ENCODE data around the gene KCNMA1.

The KCNMA1 gene

GRCh38 chr10:77236029-77236428 lies 401.6 kb downstream of the KCNMA1 start:
- no peak for DNase-seq (ENCODE audit: low read depth)

- DNase-seq (ENCODE audit: low read depth) = no peak
These were observed 403.0 kb downstream of the KCNMA1 start for GRCh38 chr10:77234599-77234998.

DNA sequence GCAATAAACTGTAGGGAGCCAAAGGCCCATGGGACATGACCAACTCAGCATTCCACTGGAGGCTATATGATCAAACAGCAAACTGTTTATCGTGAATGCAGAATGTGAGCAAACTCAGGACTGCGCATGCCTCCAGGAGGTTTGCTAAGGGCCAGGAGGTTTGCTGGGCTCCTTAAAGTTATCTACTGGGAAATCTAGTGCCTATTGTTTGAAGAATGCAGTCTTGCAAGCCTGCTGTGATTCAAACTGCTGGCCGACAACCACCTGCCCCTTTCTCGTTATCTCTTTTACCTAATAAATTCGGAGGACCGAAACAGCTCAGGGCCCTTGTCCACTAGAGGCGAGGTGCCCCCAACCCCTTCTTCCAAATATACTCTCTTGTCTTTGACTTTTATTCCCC lies 404.1 kb downstream of the KCNMA1 start:
- DNase-seq (ENCODE audit: low read depth) = no peak

GRCh38 chr10:77231884-77232610 lies 405.6 kb downstream of the KCNMA1 start:
- no peak for DNase-seq (ENCODE audit: low read depth)

DNA sequence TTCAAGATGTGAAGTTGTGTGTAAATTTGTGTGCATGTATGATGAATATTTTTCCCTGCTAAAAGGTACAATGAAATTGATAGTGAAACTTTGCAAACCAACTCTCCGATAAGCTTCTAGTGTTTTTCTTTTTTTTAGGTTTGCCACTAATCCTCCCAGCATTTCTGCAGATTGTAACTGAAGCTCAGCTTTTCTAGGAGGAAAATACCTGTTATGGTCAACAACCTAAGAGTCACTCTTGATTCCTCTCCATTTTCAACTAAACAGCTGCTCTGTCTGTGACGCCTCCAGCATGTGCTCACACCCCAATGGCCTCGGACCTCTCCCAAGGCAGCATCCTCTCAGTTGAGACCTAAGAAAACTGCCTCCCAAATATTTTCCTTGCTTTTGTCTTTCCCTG lies 406.2 kb downstream of the KCNMA1 start:
- no peak for DNase-seq (ENCODE audit: low read depth)

DNA sequence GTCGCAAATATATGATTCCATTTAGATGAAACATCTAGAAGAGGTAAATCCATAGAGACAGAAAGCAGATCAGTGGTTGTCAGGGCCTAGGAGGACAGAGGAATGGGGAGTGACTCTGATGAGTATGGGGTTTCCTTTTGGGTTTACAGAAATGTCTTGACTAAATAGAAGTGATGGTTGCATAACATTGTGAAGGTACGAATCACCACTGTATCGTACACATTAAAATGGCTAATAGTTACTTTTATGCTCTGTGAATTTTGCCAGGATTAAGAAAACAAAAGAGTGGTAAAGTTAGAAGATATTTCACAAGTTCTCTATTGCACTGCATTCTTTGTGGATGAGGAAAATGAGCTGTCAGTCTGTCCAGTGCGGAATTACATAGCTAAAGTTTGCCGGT lies 407.4 kb downstream of the KCNMA1 start:
- DNase-seq (ENCODE audit: low read depth) = peak; percentile 51

DNA sequence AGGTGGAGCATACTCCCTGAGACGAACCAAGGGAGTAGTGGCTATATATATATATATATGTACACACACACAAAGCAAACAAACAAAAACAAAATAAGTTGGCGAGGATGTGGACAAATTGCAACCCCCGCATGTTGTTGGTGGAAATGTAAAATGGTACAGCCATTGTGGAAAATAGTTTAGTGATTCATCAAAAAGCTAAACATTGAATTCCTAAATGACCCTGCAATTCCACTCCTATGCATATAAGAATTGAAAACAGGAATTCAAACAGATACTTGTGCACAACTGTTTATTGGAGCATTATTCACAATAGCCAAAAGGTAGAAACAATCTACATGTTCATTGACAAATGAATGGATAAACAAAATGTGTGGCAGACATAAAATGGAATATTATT lies 407.9 kb downstream of the KCNMA1 start:
- no peak for DNase-seq (ENCODE audit: low read depth)

DNA sequence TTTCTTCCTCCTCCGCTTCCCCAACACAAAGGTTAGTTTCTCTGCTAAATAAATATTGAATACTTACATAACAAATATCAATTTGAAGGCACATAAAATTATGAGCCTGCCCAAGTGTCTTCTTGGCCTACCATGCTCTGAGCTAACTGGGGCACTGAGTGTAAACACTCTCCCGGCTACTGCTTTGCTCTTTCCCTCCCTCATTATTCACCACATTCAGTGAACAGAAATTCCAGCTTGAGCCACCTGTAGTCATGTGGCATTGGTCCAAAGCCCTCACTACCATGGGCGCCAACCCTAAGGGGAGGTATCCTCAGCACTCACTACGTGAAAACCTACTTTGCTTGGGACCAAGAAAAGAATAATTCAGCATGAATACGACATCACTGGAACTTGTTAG lies 409.0 kb downstream of the KCNMA1 start:
- no peak for DNase-seq (ENCODE audit: low read depth)

DNA sequence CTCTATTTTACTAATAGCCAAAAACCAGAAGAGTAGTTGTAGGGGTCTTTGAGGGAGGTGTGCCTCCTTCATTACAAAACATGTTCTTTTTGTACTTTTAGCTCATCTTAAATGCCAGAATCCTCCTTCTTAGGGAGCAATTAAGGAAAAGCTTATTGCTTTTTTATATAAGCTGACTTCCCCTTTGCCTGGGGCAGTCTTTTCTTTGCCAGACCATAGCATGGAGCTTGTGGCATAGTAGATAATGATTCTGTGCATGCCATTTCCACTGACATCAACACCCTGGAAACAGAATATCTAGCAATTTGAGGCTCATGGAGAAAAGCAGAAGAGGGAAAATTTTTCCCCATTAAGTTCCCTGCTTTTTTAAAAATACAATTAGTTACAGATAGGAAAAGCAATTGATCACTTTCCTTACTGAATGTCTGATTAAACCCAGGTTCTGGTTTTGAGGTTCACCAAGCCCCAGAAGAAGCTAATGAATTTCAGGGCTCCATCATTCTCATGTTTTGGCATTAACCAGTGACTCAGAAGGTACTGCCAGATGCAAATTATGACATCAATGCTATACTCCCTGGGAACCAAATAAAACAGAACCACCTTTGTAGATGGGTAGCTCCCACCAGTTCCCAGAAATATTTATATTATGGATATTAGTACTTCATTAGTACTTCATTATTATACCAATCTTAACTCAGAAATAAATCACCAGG lies 410.6 kb downstream of the KCNMA1 start:
- DNase-seq (ENCODE audit: low read depth) = no peak

GRCh38 chr10:77226452-77226851 lies 411.2 kb downstream of the KCNMA1 start:
- DNase-seq (ENCODE audit: low read depth) = no peak

DNA sequence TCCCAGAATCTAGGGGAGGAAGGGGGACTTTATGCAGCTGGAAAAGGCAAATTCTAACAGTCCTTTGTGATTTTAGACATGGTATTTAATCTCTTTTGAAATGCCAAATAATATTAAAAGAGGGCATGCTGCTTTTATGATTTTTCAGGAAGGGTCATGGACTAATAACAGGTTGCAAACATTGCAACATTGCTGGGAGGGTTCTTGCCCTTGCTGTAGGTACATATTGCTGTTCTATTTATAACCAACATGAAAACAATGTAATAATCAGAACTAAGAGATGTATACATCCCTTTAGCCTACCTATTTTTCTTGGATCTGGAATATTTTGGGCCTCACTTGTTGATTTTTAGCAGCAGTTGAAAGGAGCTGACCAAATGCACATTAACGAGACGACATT lies 411.6 kb downstream of the KCNMA1 start:
- no peak for DNase-seq (ENCODE audit: low read depth)

GRCh38 chr10:77223526-77224460 lies 413.8 kb downstream of the KCNMA1 start:
- no peak for DNase-seq (ENCODE audit: low read depth)

- no peak for DNase-seq (ENCODE audit: low read depth)
These were observed 417.5 kb downstream of the KCNMA1 start for GRCh38 chr10:77220150-77220549.

DNA sequence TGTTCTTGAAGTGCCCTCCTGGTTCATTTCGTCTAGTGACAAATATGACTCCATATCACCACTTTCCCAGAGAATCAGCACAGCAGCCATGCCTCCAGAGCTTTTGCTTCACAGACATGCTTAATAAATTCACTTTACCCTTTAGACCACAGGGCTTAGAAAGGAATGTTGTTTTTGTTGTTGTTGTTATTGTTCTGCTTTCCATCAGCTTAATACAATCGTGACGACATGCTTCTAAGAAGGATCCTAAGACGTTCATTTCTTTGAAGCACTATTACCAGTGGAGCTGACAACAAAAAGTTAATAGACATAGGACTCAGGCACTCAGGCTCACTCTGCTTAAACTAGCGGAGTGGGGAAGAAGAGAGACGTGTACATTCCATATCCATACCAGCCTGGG lies 418.6 kb downstream of the KCNMA1 start:
- no peak for DNase-seq (ENCODE audit: low read depth)

- DNase-seq (ENCODE audit: low read depth) = no peak
These were observed 422.8 kb downstream of the KCNMA1 start for GRCh38 chr10:77214799-77215198.

DNA sequence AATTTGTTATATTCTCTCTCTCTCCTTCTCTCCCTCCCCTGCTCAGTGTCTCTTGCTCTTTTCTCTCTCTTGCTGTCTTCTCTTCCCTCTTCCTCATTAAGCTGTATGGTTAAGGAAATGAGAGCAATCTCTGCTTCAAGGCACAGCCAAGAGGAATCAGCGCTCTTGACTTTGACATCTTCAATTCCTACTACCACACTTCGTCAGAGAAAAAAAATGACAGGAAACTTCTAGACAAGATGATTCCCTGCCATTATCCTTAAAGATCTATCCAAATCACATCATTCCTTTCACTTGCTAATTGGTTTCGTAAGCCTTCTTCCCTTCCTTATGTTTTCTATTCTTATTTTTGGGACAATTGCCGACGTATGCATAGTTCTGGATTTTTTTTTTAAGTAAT lies 425.0 kb downstream of the KCNMA1 start:
- DNase-seq (ENCODE audit: low read depth) = no peak

DNA sequence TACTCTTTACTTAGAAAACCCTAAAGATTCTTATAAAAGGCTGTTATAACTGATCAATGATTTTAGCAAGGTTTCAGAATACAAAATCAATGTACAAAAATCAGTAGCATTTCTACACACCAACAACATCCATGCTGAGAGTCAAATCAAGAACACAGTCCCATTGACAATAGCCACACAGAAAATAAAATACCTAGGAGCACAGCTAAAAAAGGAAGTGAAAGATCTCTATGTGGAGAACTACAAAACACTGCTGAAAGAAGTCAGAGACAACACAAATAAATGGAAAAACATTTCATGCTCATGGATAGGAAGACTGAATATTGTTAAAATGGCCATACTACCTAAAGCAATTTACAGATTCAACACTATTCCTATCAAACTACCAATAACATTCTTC lies 427.0 kb downstream of the KCNMA1 start:
- DNase-seq (ENCODE audit: low read depth) = no peak

GRCh38 chr10:77208684-77209256 lies 428.8 kb downstream of the KCNMA1 start:
- DNase-seq (ENCODE audit: low read depth) = no peak

DNA sequence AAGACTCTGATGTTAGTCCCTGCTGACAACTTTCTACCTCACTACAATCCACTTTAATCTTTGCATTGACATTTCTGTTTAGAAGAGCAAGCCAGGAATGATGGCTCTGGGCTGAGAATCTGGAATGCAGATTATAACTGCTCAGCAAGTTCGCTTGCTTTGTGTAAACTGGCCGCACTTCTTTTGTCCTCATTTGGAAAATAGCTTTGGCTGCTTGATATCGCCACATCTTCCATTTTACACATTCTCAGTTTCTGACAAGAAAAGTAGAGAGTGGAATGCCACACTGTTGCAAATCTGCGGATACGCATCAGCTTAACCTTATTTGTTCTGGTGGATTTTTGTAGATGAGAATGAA lies 429.8 kb downstream of the KCNMA1 start:
- DNase-seq (ENCODE audit: low read depth) = no peak

DNA sequence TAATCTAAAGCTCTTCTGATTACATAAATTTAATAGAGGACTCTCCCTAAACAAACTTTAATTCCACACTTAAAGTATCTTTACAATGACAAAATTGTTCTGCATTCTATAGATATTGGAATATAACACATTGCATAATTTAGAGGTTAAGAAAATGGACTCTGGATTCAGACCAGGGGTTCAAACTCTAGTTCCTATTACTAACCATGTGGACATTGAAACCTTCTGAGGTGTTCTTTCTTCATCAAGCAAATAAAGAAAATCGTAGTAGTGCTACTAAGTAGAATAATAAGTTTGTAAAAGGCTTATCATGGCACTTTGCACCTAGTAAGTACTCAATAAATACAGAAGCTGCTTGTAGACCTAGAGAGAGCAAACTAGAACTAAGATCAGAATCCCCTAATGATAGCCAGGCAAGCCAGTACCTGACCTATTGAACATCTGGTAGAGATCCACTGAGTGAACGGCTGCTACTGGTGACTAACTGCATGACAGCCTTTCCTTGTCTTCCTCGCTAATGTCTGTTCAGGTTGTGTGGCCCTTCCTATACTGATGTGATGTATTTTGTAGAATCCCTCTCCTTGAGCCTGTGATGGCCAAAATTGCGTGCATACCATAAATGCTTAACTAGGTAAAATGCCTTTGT lies 430.3 kb downstream of the KCNMA1 start:
- DNase-seq (ENCODE audit: low read depth) = no peak

DNA sequence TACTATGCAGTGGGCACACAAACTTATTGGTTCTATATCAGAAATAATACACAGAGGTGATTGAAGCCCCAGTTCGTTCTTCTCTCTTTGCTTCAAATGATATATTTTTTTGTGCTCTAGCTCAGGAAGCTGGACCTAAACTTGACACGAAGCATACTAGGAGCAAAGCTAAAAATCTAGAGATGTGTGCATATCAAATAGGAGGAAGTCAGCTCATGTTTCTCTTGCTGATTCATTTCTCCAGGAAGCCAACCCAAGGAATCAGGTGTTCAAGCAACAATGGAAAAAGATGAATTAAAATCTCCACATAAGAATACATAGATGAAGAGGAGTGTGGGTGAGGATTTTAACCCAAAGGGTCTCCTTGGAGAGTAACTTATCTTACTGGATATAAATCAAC lies 432.5 kb downstream of the KCNMA1 start:
- no peak for DNase-seq (ENCODE audit: low read depth)

- DNase-seq (ENCODE audit: low read depth) = no peak
These were observed 433.4 kb downstream of the KCNMA1 start for GRCh38 chr10:77204171-77204570.
